ENCODE results near the gene DOCK7.

DOCK7 gene

DNA sequence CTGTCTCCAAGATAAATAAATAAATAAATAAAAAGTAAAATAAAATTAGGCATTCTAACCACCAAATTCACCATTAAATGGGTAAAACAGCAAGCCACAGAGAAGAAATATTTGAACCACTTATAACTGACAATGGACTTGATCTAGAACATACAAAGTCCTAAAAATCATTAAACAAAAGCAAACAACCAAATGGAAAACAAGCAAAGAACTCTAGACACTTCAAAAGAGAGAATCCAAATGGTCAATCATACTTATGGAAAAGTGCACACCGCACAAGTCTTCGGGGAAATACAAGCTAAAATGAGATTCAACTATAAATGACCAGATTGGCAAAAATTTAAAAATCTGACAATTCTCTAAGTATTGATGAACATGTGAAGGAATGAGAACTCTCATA is 164.3 kb downstream of the DOCK7 start:
- H2AFZ ChIP-seq (ENCODE audit: low read depth, low read length) = no peak overlapping the region
- no peak overlapping the region for H3K4me2 ChIP-seq (ENCODE audit: low read length, poor library complexity, severe bottlenecking)
- H3K27me3 ChIP-seq (ENCODE audit: control insufficient read depth in 1 of 2, insufficient read depth in 1 of 2, low read length in 2 of 2) = no peaks in the 10 kb centered on the region
- 100% methylated on average over 1 of the region's 2 CpGs for WGBS
- no peak overlapping the region for H4K8ac ChIP-seq (ENCODE audit: low read length)
- DNase-seq = no peak
- no peak overlapping the region for H3K4me3 ChIP-seq (ENCODE audit: insufficient read depth in 1 of 2, low read depth in 1 of 2, low read length in 2 of 2)
- peaks cover 3 to 41% of the 10 kb centered on the region in 2 experiments for H3K36me3 ChIP-seq (ENCODE audit: control insufficient read depth in 1 of 2, insufficient read depth in 2 of 2, low read depth in 1 of 2, low read length in 2 of 2)
- H2BK120ac ChIP-seq (ENCODE audit: low read depth, low read length) = no peak overlapping the region
- H3K14ac ChIP-seq (ENCODE audit: low read length in 2 of 2) = no peak overlapping the region
- peaks cover 8% of the 10 kb centered on the region for H3K9me3 ChIP-seq (ENCODE audit: control insufficient read depth, low read length)
- H3K9ac ChIP-seq (ENCODE audit: low read length) = no peak overlapping the region
- H2AK5ac ChIP-seq (ENCODE audit: low read length, severe bottlenecking) = no peak overlapping the region
- no peak overlapping the region for H3K27ac ChIP-seq (ENCODE audit: low read length, poor library complexity, severe bottlenecking)
- H3K79me1 ChIP-seq (replicated peaks; ENCODE audit: low read length, poor library complexity, severe bottlenecking) = no peaks in the 10 kb centered on the region
- H3K4ac ChIP-seq (ENCODE audit: low read depth in 1 of 2, low read length in 2 of 2) = no peak overlapping the region
- H2BK15ac ChIP-seq (ENCODE audit: low read depth, poor library complexity, severe bottlenecking) = no peak overlapping the region
- H3K18ac ChIP-seq (ENCODE audit: low read depth in 1 of 2, low read length in 2 of 2) = no peak overlapping the region
- no peak overlapping the region for H2BK5ac ChIP-seq (ENCODE audit: low read depth, low read length, poor library complexity, severe bottlenecking)
- no peak overlapping the region for H2BK12ac ChIP-seq (ENCODE audit: low read length in 2 of 2)
- no peaks in the 10 kb centered on the region for H3K4me1 ChIP-seq (ENCODE audit: control insufficient read depth, insufficient read depth, low read depth, low read length)
- H3K23ac ChIP-seq (ENCODE audit: low read length in 2 of 2) = no peak overlapping the region
- no peak overlapping the region for H4K91ac ChIP-seq (ENCODE audit: low read length)

DNA sequence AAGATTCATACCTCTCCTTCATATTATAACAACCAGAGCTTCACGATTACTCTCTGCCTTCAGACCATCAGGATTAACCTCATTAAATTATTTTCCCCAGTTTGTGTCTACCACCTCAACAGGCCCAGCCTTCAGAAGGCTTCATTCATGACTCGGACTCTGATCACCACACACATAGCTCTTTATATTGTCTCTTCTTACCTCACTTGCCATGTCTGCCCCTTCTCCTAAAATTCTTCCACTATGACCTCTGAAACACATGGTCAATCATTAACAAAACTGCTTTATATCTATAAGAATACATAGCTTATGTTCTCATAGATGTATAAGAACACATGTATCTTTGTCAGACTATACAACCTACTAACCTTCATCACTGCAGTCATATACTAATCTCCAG is 171.6 kb downstream of the DOCK7 start:
- no peak overlapping the region for H2AK5ac ChIP-seq (ENCODE audit: low read length, severe bottlenecking)
- no peak overlapping the region for H3K27ac ChIP-seq (ENCODE audit: low read length, poor library complexity, severe bottlenecking)
- H3K14ac ChIP-seq (ENCODE audit: low read length in 2 of 2) = no peak overlapping the region
- H3K4me3 ChIP-seq (ENCODE audit: insufficient read depth in 1 of 2, low read depth in 1 of 2, low read length in 2 of 2) = no peak overlapping the region
- no peaks in the 10 kb centered on the region for H3K79me1 ChIP-seq (replicated peaks; ENCODE audit: low read length, poor library complexity, severe bottlenecking)
- no peak overlapping the region for H3K4ac ChIP-seq (ENCODE audit: low read depth in 1 of 2, low read length in 2 of 2)
- H4K91ac ChIP-seq (ENCODE audit: low read length) = no peak overlapping the region
- H3K36me3 ChIP-seq (ENCODE audit: control insufficient read depth in 1 of 2, insufficient read depth in 2 of 2, low read depth in 1 of 2, low read length in 2 of 2) = peaks cover 0 to 33% of the 10 kb centered on the region in 2 experiments
- no peak overlapping the region for H2BK15ac ChIP-seq (ENCODE audit: low read depth, poor library complexity, severe bottlenecking)
- H2BK120ac ChIP-seq (ENCODE audit: low read depth, low read length) = no peak overlapping the region
- H3K23ac ChIP-seq (ENCODE audit: low read length in 2 of 2) = no peak overlapping the region
- DNase-seq = no peak
- no peak overlapping the region for H2AFZ ChIP-seq (ENCODE audit: low read depth, low read length)
- no peak overlapping the region for H3K9ac ChIP-seq (ENCODE audit: low read length)
- peaks cover 11% of the 10 kb centered on the region for H3K9me3 ChIP-seq (ENCODE audit: control insufficient read depth, low read length)
- no peaks in the 10 kb centered on the region for H3K27me3 ChIP-seq (ENCODE audit: control insufficient read depth in 1 of 2, insufficient read depth in 1 of 2, low read length in 2 of 2)
- H3K18ac ChIP-seq (ENCODE audit: low read depth in 1 of 2, low read length in 2 of 2) = no peak overlapping the region
- WGBS = 98% methylated on average over 2 of the region's 2 CpGs
- no peak overlapping the region for H4K8ac ChIP-seq (ENCODE audit: low read length)
- H3K4me2 ChIP-seq (ENCODE audit: low read length, poor library complexity, severe bottlenecking) = no peak overlapping the region
- no peaks in the 10 kb centered on the region for H3K4me1 ChIP-seq (ENCODE audit: control insufficient read depth, insufficient read depth, low read depth, low read length)
- no peak overlapping the region for H2BK5ac ChIP-seq (ENCODE audit: low read depth, low read length, poor library complexity, severe bottlenecking)
- H2BK12ac ChIP-seq (ENCODE audit: low read length in 2 of 2) = no peak overlapping the region

GRCh38 chr1:62514746-62515423 is 173.3 kb downstream of the DOCK7 start:
- no peak overlapping the region for H2BK15ac ChIP-seq (ENCODE audit: low read depth, poor library complexity, severe bottlenecking)
- peaks cover 0 to 44% of the 10 kb centered on the region in 2 experiments for H3K36me3 ChIP-seq (ENCODE audit: control insufficient read depth in 1 of 2, insufficient read depth in 2 of 2, low read depth in 1 of 2, low read length in 2 of 2)
- no peak overlapping the region for H2AK5ac ChIP-seq (ENCODE audit: low read length, severe bottlenecking)
- no peak overlapping the region for H2AFZ ChIP-seq (ENCODE audit: low read depth, low read length)
- no peak overlapping the region for H3K14ac ChIP-seq (ENCODE audit: low read length in 2 of 2)
- 88% methylated on average over 2 of the region's 3 CpGs for WGBS
- no peak overlapping the region for H3K4ac ChIP-seq (ENCODE audit: low read depth in 1 of 2, low read length in 2 of 2)
- H3K18ac ChIP-seq (ENCODE audit: low read depth in 1 of 2, low read length in 2 of 2) = no peak overlapping the region
- no peak overlapping the region for H3K4me2 ChIP-seq (ENCODE audit: low read length, poor library complexity, severe bottlenecking)
- no peaks in the 10 kb centered on the region for H3K27me3 ChIP-seq (ENCODE audit: control insufficient read depth in 1 of 2, insufficient read depth in 1 of 2, low read length in 2 of 2)
- H3K4me3 ChIP-seq (ENCODE audit: insufficient read depth in 1 of 2, low read depth in 1 of 2, low read length in 2 of 2) = no peak overlapping the region
- no peak overlapping the region for H2BK120ac ChIP-seq (ENCODE audit: low read depth, low read length)
- H2BK12ac ChIP-seq (ENCODE audit: low read length in 2 of 2) = no peak overlapping the region
- H2BK5ac ChIP-seq (ENCODE audit: low read depth, low read length, poor library complexity, severe bottlenecking) = no peak overlapping the region
- H3K9me3 ChIP-seq (ENCODE audit: control insufficient read depth, low read length) = peaks cover 11% of the 10 kb centered on the region
- H3K9ac ChIP-seq (ENCODE audit: low read length) = no peak overlapping the region
- H3K4me1 ChIP-seq (ENCODE audit: control insufficient read depth, insufficient read depth, low read depth, low read length) = no peaks in the 10 kb centered on the region
- no peak overlapping the region for H3K27ac ChIP-seq (ENCODE audit: low read length, poor library complexity, severe bottlenecking)
- H4K8ac ChIP-seq (ENCODE audit: low read length) = no peak overlapping the region
- no peak overlapping the region for H3K23ac ChIP-seq (ENCODE audit: low read length in 2 of 2)
- peak; percentile 43 for DNase-seq
- no peak overlapping the region for H4K91ac ChIP-seq (ENCODE audit: low read length)
- H3K79me1 ChIP-seq (replicated peaks; ENCODE audit: low read length, poor library complexity, severe bottlenecking) = no peaks in the 10 kb centered on the region

GRCh38 chr1:62513013-62513412 is 175.2 kb downstream of the DOCK7 start:
- peaks cover 0 to 41% of the 10 kb centered on the region in 2 experiments for H3K36me3 ChIP-seq (ENCODE audit: control insufficient read depth in 1 of 2, insufficient read depth in 2 of 2, low read depth in 1 of 2, low read length in 2 of 2)

More at GRCh38 chr1:62513013-62513412, 175.2 kb downstream of the DOCK7 start:
- Histone ChIP-seq H2BK120ac (ENCODE audit: low read depth, low read length) (no peak overlapping the region), H3K4ac (ENCODE audit: low read depth in 1 of 2, low read length in 2 of 2) (no peak overlapping the region), H3K9ac (ENCODE audit: low read length) (no peak overlapping the region), H3K4me3 (ENCODE audit: insufficient read depth in 1 of 2, low read depth in 1 of 2, low read length in 2 of 2) (no peak overlapping the region), H3K79me1 (replicated peaks; ENCODE audit: low read length, poor library complexity, severe bottlenecking) (no peaks in the 10 kb centered on the region), H2BK15ac (ENCODE audit: low read depth, poor library complexity, severe bottlenecking) (no peak overlapping the region), H2BK12ac (ENCODE audit: low read length in 2 of 2) (no peak overlapping the region), H3K14ac (ENCODE audit: low read length in 2 of 2) (no peak overlapping the region), H3K27ac (ENCODE audit: low read length, poor library complexity, severe bottlenecking) (no peak overlapping the region), H3K27me3 (ENCODE audit: control insufficient read depth in 1 of 2, insufficient read depth in 1 of 2, low read length in 2 of 2) (no peaks in the 10 kb centered on the region), H3K23ac (ENCODE audit: low read length in 2 of 2) (no peak overlapping the region), H3K4me1 (ENCODE audit: control insufficient read depth, insufficient read depth, low read depth, low read length) (no peaks in the 10 kb centered on the region), H3K4me2 (ENCODE audit: low read length, poor library complexity, severe bottlenecking) (no peak overlapping the region), H4K8ac (ENCODE audit: low read length) (no peak overlapping the region), H2AK5ac (ENCODE audit: low read length, severe bottlenecking) (no peak overlapping the region), H2AFZ (ENCODE audit: low read depth, low read length) (no peak overlapping the region), H3K18ac (ENCODE audit: low read depth in 1 of 2, low read length in 2 of 2) (no peak overlapping the region), H2BK5ac (ENCODE audit: low read depth, low read length, poor library complexity, severe bottlenecking) (no peak overlapping the region), H4K91ac (ENCODE audit: low read length) (no peak overlapping the region), H3K9me3 (ENCODE audit: control insufficient read depth, low read length) (no peaks in the 10 kb centered on the region)
- DNase-seq = no peak
- WGBS = no CpG with 5 or more reads among the region's 4 CpGs

All from mesenchymal stem cell (in vitro differentiated cells and primary cell).